ENCODE data around the gene ARHGEF10L.

Gene ARHGEF10L

GRCh38 chr1:17566417-17566816 lies 26.9 kb downstream of the ARHGEF10L start:
- TF ChIP-seq EZH2 (IDR thresholded peaks at IDR 0.05; ENCODE audit: borderline replicate concordance, low read depth, low read length, severe bottlenecking) (no peak), CTCF (IDR thresholded peaks at IDR 0.05; ENCODE audit: borderline replicate concordance, extremely low read depth, low read length, poor library complexity, severe bottlenecking) (no peak)
- H3K4me1 ChIP-seq (ENCODE audit: insufficient read depth, low read length), result no peaks in the 10 kb centered on the region
- no peaks in the 10 kb centered on the region for H3K27me3 ChIP-seq (ENCODE audit: insufficient read depth, low read length, poor library complexity)
- H3K4me2 ChIP-seq (ENCODE audit: insufficient read depth, low read length), result no peak overlapping the region
- H3K4me3 ChIP-seq (ENCODE audit: low read depth in 1 of 2, low read length in 2 of 2), result no peak overlapping the region
- no peaks in the 10 kb centered on the region for H4K20me1 ChIP-seq (ENCODE audit: insufficient read depth, low read length)
- H3K36me3 ChIP-seq (ENCODE audit: insufficient read depth, low read length), result no peaks in the 10 kb centered on the region
- no peak for DNase-seq
- no peak overlapping the region for H2AFZ ChIP-seq (ENCODE audit: low read depth, low read length)
- H3K79me2 ChIP-seq (ENCODE audit: insufficient read depth, low read length), result no peaks in the 10 kb centered on the region
- H3K27ac ChIP-seq (ENCODE audit: low read length), result no peak overlapping the region
- no peak for ATAC-seq (ENCODE audit: insufficient read depth, low read depth)
- no peaks in the 10 kb centered on the region for H3K9me3 ChIP-seq (ENCODE audit: insufficient read depth, low read length, severe bottlenecking)
- H3K9ac ChIP-seq (ENCODE audit: low read depth, low read length), result no peak overlapping the region

GRCh38 chr1:17566892-17567291 lies 27.4 kb downstream of the ARHGEF10L start:
- Histone ChIP-seq H4K20me1 (ENCODE audit: insufficient read depth, low read length) (no peaks in the 10 kb centered on the region), H3K36me3 (ENCODE audit: insufficient read depth, low read length) (no peaks in the 10 kb centered on the region), H3K4me3 (ENCODE audit: low read depth in 1 of 2, low read length in 2 of 2) (no peak overlapping the region), H3K79me2 (ENCODE audit: insufficient read depth, low read length) (no peaks in the 10 kb centered on the region), H3K4me2 (ENCODE audit: insufficient read depth, low read length) (no peak overlapping the region), H3K9ac (ENCODE audit: low read depth, low read length) (no peak overlapping the region), H2AFZ (ENCODE audit: low read depth, low read length) (no peak overlapping the region), H3K27me3 (ENCODE audit: insufficient read depth, low read length, poor library complexity) (no peaks in the 10 kb centered on the region), H3K9me3 (ENCODE audit: insufficient read depth, low read length, severe bottlenecking) (no peaks in the 10 kb centered on the region), H3K27ac (ENCODE audit: low read length) (no peak overlapping the region), H3K4me1 (ENCODE audit: insufficient read depth, low read length) (no peaks in the 10 kb centered on the region)
- TF ChIP-seq EZH2 (IDR thresholded peaks at IDR 0.05; ENCODE audit: borderline replicate concordance, low read depth, low read length, severe bottlenecking), result no peak
- TF ChIP-seq CTCF (IDR thresholded peaks at IDR 0.05; ENCODE audit: borderline replicate concordance, extremely low read depth, low read length, poor library complexity, severe bottlenecking), result no peak
- no peak for ATAC-seq (ENCODE audit: insufficient read depth, low read depth)
- no peak for DNase-seq

- DNase-seq, result no peak
- Histone ChIP-seq H3K4me1 (ENCODE audit: insufficient read depth, low read length) (no peaks in the 10 kb centered on the region), H2AFZ (ENCODE audit: low read depth, low read length) (no peak overlapping the region)
These were observed 28.1 kb downstream of the ARHGEF10L start for GRCh38 chr1:17567582-17567981.

More at GRCh38 chr1:17567582-17567981, 28.1 kb downstream of the ARHGEF10L start:
- no peak for ATAC-seq (ENCODE audit: insufficient read depth, low read depth)
- no peaks in the 10 kb centered on the region for H3K9me3 ChIP-seq (ENCODE audit: insufficient read depth, low read length, severe bottlenecking)
- no peak overlapping the region for H3K27ac ChIP-seq (ENCODE audit: low read length)
- H3K36me3 ChIP-seq (ENCODE audit: insufficient read depth, low read length), result no peaks in the 10 kb centered on the region
- H3K79me2 ChIP-seq (ENCODE audit: insufficient read depth, low read length), result no peaks in the 10 kb centered on the region
- TF ChIP-seq CTCF (IDR thresholded peaks at IDR 0.05; ENCODE audit: borderline replicate concordance, extremely low read depth, low read length, poor library complexity, severe bottlenecking) (no peak), EZH2 (IDR thresholded peaks at IDR 0.05; ENCODE audit: borderline replicate concordance, low read depth, low read length, severe bottlenecking) (no peak)
- no peaks in the 10 kb centered on the region for H3K27me3 ChIP-seq (ENCODE audit: insufficient read depth, low read length, poor library complexity)
- no peak overlapping the region for H3K4me2 ChIP-seq (ENCODE audit: insufficient read depth, low read length)
- no peaks in the 10 kb centered on the region for H4K20me1 ChIP-seq (ENCODE audit: insufficient read depth, low read length)
- H3K9ac ChIP-seq (ENCODE audit: low read depth, low read length), result no peak overlapping the region
- no peak overlapping the region for H3K4me3 ChIP-seq (ENCODE audit: low read depth in 1 of 2, low read length in 2 of 2)
